Measurements from ENCODE around the gene GRIK1. TPM values are rescaled to one million over a fixed set of nuclear protein-coding genes. Genes with fewer than 3 reads are reported as not detected.

Gene GRIK1
- polyA plus RNA-seq, 1 donor (not counting 4 experiments of a cell fraction or from before 2014, with no cell fraction given), result not detected

DNA sequence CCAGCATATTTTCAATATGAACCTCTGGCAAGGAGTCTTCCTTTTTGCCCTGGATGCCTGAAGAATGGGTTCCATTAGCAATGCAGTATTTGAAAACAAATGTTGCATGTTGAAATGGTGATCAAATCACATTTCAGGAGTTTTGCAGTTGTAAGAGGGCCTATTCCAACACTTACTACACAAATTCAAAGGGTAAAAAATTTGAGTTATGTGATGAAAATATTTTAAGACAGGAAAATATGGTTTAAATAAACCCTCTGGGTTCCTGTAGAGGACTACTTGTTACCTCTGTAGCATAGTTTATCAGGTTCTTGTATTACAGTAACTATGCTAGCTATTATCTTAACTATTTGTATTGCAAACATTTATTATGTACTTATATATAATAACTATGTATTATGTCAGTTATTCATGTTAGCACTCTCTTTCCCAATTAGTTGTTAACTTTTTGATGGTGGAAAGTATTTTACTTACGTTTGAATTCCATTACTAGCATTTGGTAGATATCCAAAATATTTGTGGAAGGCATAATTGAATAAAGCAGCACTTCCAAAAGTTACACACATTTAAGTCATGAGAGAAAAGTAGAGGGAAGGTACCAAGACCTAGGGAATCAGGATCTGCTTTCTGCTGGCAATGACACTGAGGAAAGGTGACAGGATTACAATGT lies 312.9 kb downstream of the GRIK1 start:
- Histone ChIP-seq H3K79me2 (ENCODE audit: control insufficient read depth, insufficient read depth, low read length) (no peaks in the 10 kb centered on the region), H3K4me1 (ENCODE audit: control insufficient read depth, extremely low read depth, insufficient read depth, low read length) (no peaks in the 10 kb centered on the region), H3K4me3 (ENCODE audit: control insufficient read depth in 2 of 3, extremely low read depth in 1 of 3, insufficient read depth in 2 of 3, low read depth in 1 of 3, low read length in 3 of 3) (no peak overlapping the region), H3K27me3 (ENCODE audit: control insufficient read depth, extremely low read depth, insufficient read depth, low read length) (no peaks in the 10 kb centered on the region), H3K36me3 (ENCODE audit: control insufficient read depth in 2 of 2, extremely low read depth in 1 of 2, insufficient read depth in 2 of 2, low read length in 2 of 2) (no peaks in the 10 kb centered on the region), H3K27ac (ENCODE audit: control insufficient read depth, insufficient read depth, low read length) (no peak overlapping the region), H3K4me2 (ENCODE audit: control insufficient read depth, extremely low read depth, insufficient read depth, low read depth, low read length) (no peak overlapping the region), H3K9me3 (ENCODE audit: control insufficient read depth, low read depth, low read length) (no peaks in the 10 kb centered on the region), H4K20me1 (ENCODE audit: control insufficient read depth, extremely low read depth, insufficient read depth, low read length) (no peaks in the 10 kb centered on the region), H2AFZ (ENCODE audit: control insufficient read depth, low read length) (no peak overlapping the region), H3K9ac (ENCODE audit: control insufficient read depth, extremely low read depth, insufficient read depth, low read length) (no peak overlapping the region), H3K9me1 (ENCODE audit: control insufficient read depth, extremely low read depth, insufficient read depth, low read length) (no peaks in the 10 kb centered on the region)
- dilution Hi-C loops (cut with MboI; ENCODE audit: extremely low pct_ligation_motif_present, low sequenced_read_pairs), result no loop called here
- no peak for TF ChIP-seq EZH2 (IDR thresholded peaks at IDR 0.05; ENCODE audit: low read length)
- TF ChIP-seq, protein P1, sequence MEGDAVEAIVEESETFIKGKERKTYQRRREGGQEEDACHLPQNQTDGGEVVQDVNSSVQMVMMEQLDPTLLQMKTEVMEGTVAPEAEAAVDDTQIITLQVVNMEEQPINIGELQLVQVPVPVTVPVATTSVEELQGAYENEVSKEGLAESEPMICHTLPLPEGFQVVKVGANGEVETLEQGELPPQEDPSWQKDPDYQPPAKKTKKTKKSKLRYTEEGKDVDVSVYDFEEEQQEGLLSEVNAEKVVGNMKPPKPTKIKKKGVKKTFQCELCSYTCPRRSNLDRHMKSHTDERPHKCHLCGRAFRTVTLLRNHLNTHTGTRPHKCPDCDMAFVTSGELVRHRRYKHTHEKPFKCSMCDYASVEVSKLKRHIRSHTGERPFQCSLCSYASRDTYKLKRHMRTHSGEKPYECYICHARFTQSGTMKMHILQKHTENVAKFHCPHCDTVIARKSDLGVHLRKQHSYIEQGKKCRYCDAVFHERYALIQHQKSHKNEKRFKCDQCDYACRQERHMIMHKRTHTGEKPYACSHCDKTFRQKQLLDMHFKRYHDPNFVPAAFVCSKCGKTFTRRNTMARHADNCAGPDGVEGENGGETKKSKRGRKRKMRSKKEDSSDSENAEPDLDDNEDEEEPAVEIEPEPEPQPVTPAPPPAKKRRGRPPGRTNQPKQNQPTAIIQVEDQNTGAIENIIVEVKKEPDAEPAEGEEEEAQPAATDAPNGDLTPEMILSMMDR (optimal IDR thresholded peaks at IDR 0.05 in 1 of 3, IDR thresholded peaks at IDR 0.05 in 1 of 3, conservative IDR thresholded peaks at IDR 0.05 in 1 of 3; ENCODE audit: extremely low read depth in 1 of 3, insufficient read depth in 2 of 3, low read length in 3 of 3), result no peak
- FAIRE-seq (no peak), DNase-seq (ENCODE audit: low read depth, low spot score) (no peak)

DNA sequence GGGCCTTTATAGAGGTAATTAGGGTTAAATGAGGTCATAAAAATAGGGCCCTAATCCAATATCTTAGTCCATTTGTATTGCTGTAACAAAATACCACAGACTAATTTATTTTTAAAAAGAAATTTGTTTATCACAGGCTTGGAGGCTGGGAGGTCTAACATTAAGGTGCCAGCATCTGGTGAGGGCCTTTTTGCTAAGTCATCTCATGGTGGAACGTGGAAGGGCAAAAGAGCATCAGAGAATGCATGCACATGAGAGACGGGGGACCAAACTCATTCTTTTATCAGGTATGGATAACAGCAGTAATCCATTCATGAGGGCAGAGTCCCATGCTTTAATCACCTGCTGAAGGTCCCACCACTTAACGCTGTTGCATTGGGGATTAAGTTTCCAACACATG lies 313.8 kb downstream of the GRIK1 start:
- DNase-seq (ENCODE audit: low read depth, low spot score) (no peak), FAIRE-seq (no peak)
- no peak overlapping the region for H3K4me2 ChIP-seq (ENCODE audit: control insufficient read depth, extremely low read depth, insufficient read depth, low read depth, low read length)
- H3K4me1 ChIP-seq (ENCODE audit: control insufficient read depth, extremely low read depth, insufficient read depth, low read length), result no peaks in the 10 kb centered on the region
- H3K27ac ChIP-seq (ENCODE audit: control insufficient read depth, insufficient read depth, low read length), result no peak overlapping the region
- H3K27me3 ChIP-seq (ENCODE audit: control insufficient read depth, extremely low read depth, insufficient read depth, low read length), result no peaks in the 10 kb centered on the region
- H2AFZ ChIP-seq (ENCODE audit: control insufficient read depth, low read length), result no peak overlapping the region
- H3K4me3 ChIP-seq (ENCODE audit: control insufficient read depth in 2 of 3, extremely low read depth in 1 of 3, insufficient read depth in 2 of 3, low read depth in 1 of 3, low read length in 3 of 3), result no peak overlapping the region
- no peaks in the 10 kb centered on the region for H3K9me3 ChIP-seq (ENCODE audit: control insufficient read depth, low read depth, low read length)
- dilution Hi-C loops (cut with MboI; ENCODE audit: extremely low pct_ligation_motif_present, low sequenced_read_pairs), result no loop called here
- H3K36me3 ChIP-seq (ENCODE audit: control insufficient read depth in 2 of 2, extremely low read depth in 1 of 2, insufficient read depth in 2 of 2, low read length in 2 of 2), result no peaks in the 10 kb centered on the region
- no peaks in the 10 kb centered on the region for H4K20me1 ChIP-seq (ENCODE audit: control insufficient read depth, extremely low read depth, insufficient read depth, low read length)
- H3K9me1 ChIP-seq (ENCODE audit: control insufficient read depth, extremely low read depth, insufficient read depth, low read length), result no peaks in the 10 kb centered on the region
- no peak for TF ChIP-seq EZH2 (IDR thresholded peaks at IDR 0.05; ENCODE audit: low read length)
- TF ChIP-seq, protein P1 (optimal IDR thresholded peaks at IDR 0.05 in 1 of 3, IDR thresholded peaks at IDR 0.05 in 1 of 3, conservative IDR thresholded peaks at IDR 0.05 in 1 of 3; ENCODE audit: extremely low read depth in 1 of 3, insufficient read depth in 2 of 3, low read length in 3 of 3), result no peak
- H3K9ac ChIP-seq (ENCODE audit: control insufficient read depth, extremely low read depth, insufficient read depth, low read length), result no peak overlapping the region
- H3K79me2 ChIP-seq (ENCODE audit: control insufficient read depth, insufficient read depth, low read length), result no peaks in the 10 kb centered on the region

All from keratinocyte (primary cell).